Pancreas (tissue), 10 donors: ENCODE measurements around the gene ANXA11. TPM values are rescaled to one million over a fixed set of nuclear protein-coding genes. Genes with fewer than 3 reads are reported as not detected.
A peak's percentile ranks its signal among the peaks of the same experiment; 100 is the strongest.
"Not testable (repeated sequence)": the region's sequence is repeated elsewhere in the genome, so short reads cannot be mapped to it uniquely, and the experiment has no call there.

Experiments
- ATAC-seq, 4 donors: fragments of 200-7000 bp; cut with Tn5 transposase; one replicate each; pipeline versions ENCODE4 v1.8.0 to v1.9.1; 2020; ENCODE audit warnings: mild to moderate bottlenecking in 4 of 4, moderate library complexity in 4 of 4
- DNase-seq, 6 donors: peaks; one replicate each; pipeline ENCODE4 v3.0.0-alpha.2; 2020
- FAIRE-seq: peaks from 2 replicates; lab custom pipeline; 2012; peaks lifted over from hg19 to GRCh38; lab: Jason Lieb, UNC
- H3K27ac ChIP-seq, 4 donors: fragments of 200-600 bp; sonication (generic); 1 replicate in 3 of 4; 2 replicates in 1 of 4; pipeline versions ENCODE4 v1.5.0 to v1.8.0; 2020
- H3K27me3 ChIP-seq, 4 donors: fragments of 200-600 bp; one replicate each; pipeline ENCODE4 v1.8.0; 2021
- H3K36me3 ChIP-seq, 3 donors: fragments of 200-600 bp; sonication (generic) in 1 of 3; one replicate each; pipeline versions ENCODE4 v1.5.0 to v1.8.0; 2020 to 2021
- H3K4me1 ChIP-seq, 3 donors: fragments of 200-600 bp; one replicate each; pipeline ENCODE4 v1.8.0; 2021
- H3K4me3 ChIP-seq, 4 donors: fragments of 200-600 bp; sonication (generic) in 2 of 4; one replicate each; pipeline versions ENCODE4 v1.5.0 to v1.8.0; 2020 to 2021
- H3K9me3 ChIP-seq, 4 donors: fragments of 200-600 bp; one replicate each; pipeline ENCODE4 v1.8.0; 2021
- CTCF ChIP-seq, 4 donors: fragments of 200-600 bp; sonication (generic) in 3 of 4; IDR thresholded peaks; one replicate each; pipeline versions ENCODE4 v1.5.0 to v1.8.0; 2021; ENCODE audit warnings: antibody characterized with exemption in 4 of 4
- WGBS, 2 donors: extraction: QIAGEN DNeasy Blood & Tissue Kit; methylation state at CpG; one replicate each; pipeline ENCODE4 v1.1.7; 2013; 5-methylcytosine and 5-hydroxymethylcytosine counted together
- intact Hi-C, 3 donors: fragments of 100-400 bp; cut with DNase I; formaldehyde crosslinking; loops; one replicate each; pipeline versions ENCODE4 v1.11.1 to v1.14.2; 2022
- polyA plus RNA-seq, 2 donors: library from polyadenylated mRNA; stranded (reverse); fragments of 200-250 nt; gene quantifications; one replicate each; pipeline ENCODE4 v1.2.3, GENCODE V29; 2013
- total RNA-seq, 6 donors: library from RNA; stranded (reverse); fragmentation: NEBNext Ultra II Directional in 4 of 6; extraction: Animal tissue kit (Norgen Biotek cat#: 25700) in 4 of 6; gene quantifications; one replicate each; pipeline versions ENCODE4 v1.2.1 to v1.2.4, GENCODE V29; 2021 to 2023
- donor health status: healthy with polysubstance abuse.
- donor health status: DM: no; HTN: no; CAD: no; lungs with moderate emphysema.
- donor health status: DM: no; HTN: no; CAD: no.
- donor health status: control.
- donor health status: control.
- donor health status: Bipolar disorder and iron deficiency.
- donor health status: DM: yes; HTN: yes; CAD: no.
- donor health status: DM: no; HTN: no; CAD: no.
- donor health status: DM: no; HTN: no; CAD: no.
- donor health status: DM: yes; HTN: yes; CAD: no.

ANXA11 gene
- total and polyA plus RNA-seq, 8 donors = 74.0 to 193 (median 112) TPM

DNA sequence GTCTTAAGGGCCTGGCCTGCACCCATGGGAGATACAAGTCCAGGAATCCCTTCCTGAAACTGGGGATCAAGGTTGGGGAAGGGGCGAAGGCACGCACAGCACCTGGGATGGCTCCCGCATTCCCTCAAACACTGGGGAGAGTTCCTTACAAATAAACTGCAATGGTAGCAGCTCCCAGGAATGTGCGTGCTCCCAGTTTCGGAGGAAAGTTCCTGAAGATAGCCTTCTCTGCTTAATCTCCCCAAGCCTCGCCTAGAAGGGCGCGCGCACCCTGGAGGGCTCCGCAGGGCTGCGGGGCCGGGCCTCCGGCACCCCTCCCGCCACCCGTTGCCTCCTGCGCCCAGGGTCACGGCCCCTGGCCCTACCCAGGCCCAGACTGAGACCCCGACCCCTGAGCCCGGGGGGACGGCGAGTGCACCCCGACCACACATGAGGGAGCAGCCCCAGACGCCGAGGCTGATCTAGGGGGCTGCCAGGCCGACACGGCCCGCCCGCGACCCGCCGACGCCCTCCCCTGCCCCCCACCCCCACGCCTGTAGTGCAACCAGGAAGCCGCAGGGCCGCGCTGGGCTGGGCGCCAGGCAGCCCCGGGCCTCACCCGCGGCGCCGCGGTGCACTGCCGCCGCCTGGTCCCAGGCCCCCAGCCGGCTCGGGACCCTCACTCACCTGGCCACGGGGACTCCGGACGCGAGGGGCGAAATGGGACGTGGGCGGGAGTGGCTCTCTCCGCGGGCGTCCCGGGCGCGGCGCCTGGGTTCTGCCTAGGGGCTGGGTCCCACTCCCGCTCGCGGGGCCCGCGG is 460 bp downstream of the ANXA11 start:
- peaks cover 26 to 43% (median 31%) of the 10 kb centered on the region in 3 donors for H3K4me1 ChIP-seq
- ATAC-seq = peak; percentile 28 to 64 (median 53)
- no peaks in the 10 kb centered on the region for H3K9me3 ChIP-seq
- peak overlapping the region; percentile 60 to 94 (median 86) for H3K4me3 ChIP-seq
- H3K27ac ChIP-seq = peak overlapping the region; percentile 96 to 99 (median 98)
- no peaks in the 10 kb centered on the region for H3K27me3 ChIP-seq
- H3K36me3 ChIP-seq = no peaks in the 10 kb centered on the region
- TF ChIP-seq CTCF (IDR thresholded peaks at IDR 0.05) = no peak
- no peak for FAIRE-seq
- DNase-seq = peak in 4 of 6 donors; percentile 46 to 83 (median 74)
- WGBS, 2 donors = 0 to 1% methylated on average over 30 to 66 of the region's 66 CpGs
- intact Hi-C loops = loop anchor here in 1 of 3 donors (10.0 kb wide), 1 partner anchor 50 kb away; no protein-coding TSS in a partner anchor

DNA sequence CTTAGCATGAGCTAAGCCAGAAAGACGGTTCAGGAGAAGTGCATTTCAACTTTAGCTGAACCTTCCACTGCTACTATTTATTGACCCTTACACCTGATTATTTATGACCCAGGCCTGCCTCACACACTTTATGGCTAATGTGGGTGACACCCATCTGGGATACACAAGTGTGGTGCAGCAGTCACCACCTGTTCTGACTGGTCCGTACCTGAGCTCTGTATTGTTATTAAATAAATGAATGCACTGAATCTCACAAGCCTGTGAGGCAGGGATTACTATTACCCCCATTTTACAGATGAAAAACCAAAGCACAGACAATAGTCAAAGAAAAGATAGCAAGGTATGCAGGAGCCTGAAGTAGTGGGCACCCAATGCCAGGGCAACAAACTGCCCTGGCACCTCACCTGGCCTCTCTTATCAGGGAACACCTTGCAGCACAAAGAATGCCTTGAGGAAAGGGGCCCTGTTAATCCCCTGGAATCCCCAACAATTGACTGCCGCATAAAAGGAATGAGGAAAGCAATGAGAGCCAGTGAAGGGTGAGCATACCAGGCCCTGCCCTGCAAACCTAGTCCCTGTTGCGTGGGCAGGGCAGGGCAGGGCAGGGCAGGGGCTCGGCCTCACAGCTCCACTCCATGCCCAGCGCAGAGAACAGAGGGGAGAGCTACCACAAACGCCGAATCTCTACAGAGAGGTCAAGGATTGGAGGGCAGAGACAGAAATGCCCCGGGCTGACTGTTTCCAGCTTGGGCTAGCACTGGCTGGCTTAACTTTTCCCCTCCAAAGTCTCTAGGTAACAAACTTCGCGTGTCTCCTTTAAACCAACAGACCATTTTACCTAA is 1.3 kb downstream of the ANXA11 start:
- TF ChIP-seq CTCF (IDR thresholded peaks at IDR 0.05) = no peak
- peak in 3 of 6 donors; percentile 45 to 60 (median 53) for DNase-seq
- H3K4me3 ChIP-seq = peak overlapping the region; percentile 60 to 94 (median 86)
- WGBS, 2 donors = 2% methylated on average over 11 of the region's 11 CpGs
- H3K27ac ChIP-seq = peak overlapping the region; percentile 96 to 99 (median 98)
- no peak for FAIRE-seq
- H3K4me1 ChIP-seq = peaks cover 34 to 51% (median 39%) of the 10 kb centered on the region in 3 donors
- intact Hi-C loops = loop anchor here in 1 of 3 donors (10.0 kb wide), 1 partner anchor 49 kb away; no protein-coding TSS in a partner anchor
- ATAC-seq = peak; percentile 38 to 51 (median 49)
- no peaks in the 10 kb centered on the region for H3K27me3 ChIP-seq
- H3K9me3 ChIP-seq = no peaks in the 10 kb centered on the region
- no peaks in the 10 kb centered on the region for H3K36me3 ChIP-seq

- no peak for FAIRE-seq
- Histone ChIP-seq H3K4me1 (peaks cover 42 to 60% (median 48%) of the 10 kb centered on the region in 3 donors), H3K36me3 (no peaks in the 10 kb centered on the region), H3K27ac (peak overlapping the region; percentile 96 to 99 (median 98)), H3K4me3 (peak overlapping the region in 3 of 4 donors; percentile 80 to 94 (median 93)), H3K9me3 (no peaks in the 10 kb centered on the region), H3K27me3 (no peaks in the 10 kb centered on the region)
- no peak for TF ChIP-seq CTCF (IDR thresholded peaks at IDR 0.05)
- DNase-seq = peak in 5 of 6 donors; percentile 63 to 76 (median 71)
- intact Hi-C loops = loop anchor here in 1 of 3 donors (10.0 kb wide), 1 partner anchor 48 kb away; no protein-coding TSS in a partner anchor
- ATAC-seq = peak; percentile 33 to 51 (median 43)
- WGBS, 2 donors = 26 to 27% methylated on average over 14 of the region's 14 CpGs
These were observed 2.2 kb downstream of the ANXA11 start for GRCh38 chr10:80202934-80203834.

- 64 to 66% methylated on average over 6 of the region's 6 CpGs for WGBS, 2 donors
- H3K9me3 ChIP-seq, ATAC-seq, DNase-seq, H3K36me3 ChIP-seq, H3K27me3 ChIP-seq, FAIRE-seq, H3K4me3 ChIP-seq: not testable (repeated sequence)
- peaks cover 48 to 67% (median 54%) of the 10 kb centered on the region in 3 donors for H3K4me1 ChIP-seq
- intact Hi-C loops = loop anchor here in 1 of 3 donors (10.0 kb wide), 1 partner anchor 48 kb away; no protein-coding TSS in a partner anchor
- H3K27ac ChIP-seq = peak overlapping the region in 3 of 4 donors; percentile 26 to 99 (median 99)
These were observed 2.8 kb downstream of the ANXA11 start for GRCh38 chr10:80202530-80202929.
